Breast epithelium (tissue), 4 donors: ENCODE measurements around the gene SCARB2. TPM values are rescaled to one million over a fixed set of nuclear protein-coding genes. Genes with fewer than 3 reads are reported as not detected.

Experiments
- DNase-seq, 2 donors: peaks; one replicate each; pipeline ENCODE4 v3.0.0-alpha.2; 2019; ENCODE audit warnings: low spot score in 2 of 2
- H3K27ac ChIP-seq, 2 donors: fragments of 200-600 bp; sonication (generic) in 1 of 2; one replicate each; pipeline ENCODE4 v1.5.1; 2016 to 2019; ENCODE audit warnings: mild to moderate bottlenecking in 1 of 2
- H3K27me3 ChIP-seq, 2 donors: fragments of 200-600 bp; sonication (generic) in 1 of 2; one replicate each; pipeline versions ENCODE4 v1.5.1 to v1.6.0; 2017 to 2019; ENCODE audit warnings: control low read depth in 1 of 2, mild to moderate bottlenecking in 1 of 2
- H3K36me3 ChIP-seq: fragments of 200-600 bp; one replicate; pipeline ENCODE4 v1.5.1; 2019
- H3K4me1 ChIP-seq, 2 donors: fragments of 200-600 bp; sonication (generic); one replicate each; pipeline ENCODE4 v1.5.1; 2016 to 2019; ENCODE audit warnings: control low read depth in 1 of 2
- H3K4me3 ChIP-seq, 3 donors: fragments of 200-600 bp; sonication (generic); 1 replicate in 2 of 3; 2 replicates in 1 of 3; pipeline ENCODE4 v1.5.1; 2016 to 2019; ENCODE audit warnings: mild to moderate bottlenecking in 3 of 3, moderate library complexity in 2 of 3
- H3K9me3 ChIP-seq, 2 donors: fragments of 200-600 bp; sonication (generic) in 1 of 2; one replicate each; pipeline ENCODE4 v1.5.1; 2016 to 2019; ENCODE audit warnings: control low read depth in 1 of 2
- CTCF ChIP-seq, 3 donors: fragments of 450-650 bp; IDR thresholded peaks; one replicate each; pipeline ENCODE4 v1.5.1; 2016 to 2017; ENCODE audit warnings: antibody characterized with exemption in 3 of 3, mild to moderate bottlenecking in 3 of 3, moderate library complexity in 3 of 3
- POLR2A ChIP-seq: fragments of 450-650 bp; IDR thresholded peaks from one replicate; pipeline ENCODE4 v1.6.1; 2016; ENCODE audit warnings: antibody characterized with exemption, mild to moderate bottlenecking, moderate library complexity
- POLR2AphosphoS5 ChIP-seq, 3 donors: sonication (generic); formaldehyde crosslinking; IDR thresholded peaks; one replicate each; pipeline ENCODE4 v1.6.1; 2017; ENCODE audit warnings: antibody characterized with exemption in 3 of 3
- intact Hi-C: fragments of 100-400 bp; cut with DNase I; formaldehyde crosslinking; loops from one replicate; pipeline ENCODE4 v1.15.1; 2023; ENCODE audit warnings: low total_unique reads
- total RNA-seq, 3 donors: library from RNA; depleted of rRNA; stranded (reverse); fragments of >200 nt; gene quantifications; one replicate each; pipeline ENCODE4 v1.1.0, GENCODE V29; 2016

Gene SCARB2
- total RNA-seq, 3 donors from 2014 or later: 148 to 231 (median 160) TPM

- Histone ChIP-seq H3K27me3 (no peaks in the 10 kb centered on the region), H3K9me3 (no peaks in the 10 kb centered on the region), H3K4me1 (no peaks in the 10 kb centered on the region), H3K36me3 (peaks cover 10% of the 10 kb centered on the region), H3K4me3 (no peak overlapping the region), H3K27ac (no peak overlapping the region)
- no peak for DNase-seq
- intact Hi-C loops: no loop called here
- TF ChIP-seq POLR2A (no peak), CTCF (IDR thresholded peaks at IDR 0.05) (no peak), POLR2AphosphoS5 (IDR thresholded peaks at IDR 0.05) (no peak)
Measured at GRCh38 chr4:76160355-76160754, 53.3 kb downstream of the SCARB2 start.

- no peak for TF ChIP-seq POLR2A
- no peak for TF ChIP-seq CTCF (IDR thresholded peaks at IDR 0.05)
- TF ChIP-seq POLR2AphosphoS5 (IDR thresholded peaks at IDR 0.05): no peak
- no peaks in the 10 kb centered on the region for H3K27me3 ChIP-seq
Measured at GRCh38 chr4:76156635-76157034, 57.0 kb downstream of the SCARB2 start.

GRCh38 chr4:76155979-76156378 is 57.6 kb downstream of the SCARB2 start:
- Histone ChIP-seq H3K4me1 (no peaks in the 10 kb centered on the region), H3K36me3 (peaks cover 7% of the 10 kb centered on the region), H3K27me3 (no peaks in the 10 kb centered on the region), H3K4me3 (no peak overlapping the region), H3K27ac (no peak overlapping the region), H3K9me3 (no peaks in the 10 kb centered on the region)
- TF ChIP-seq POLR2A (no peak), CTCF (IDR thresholded peaks at IDR 0.05) (no peak), POLR2AphosphoS5 (IDR thresholded peaks at IDR 0.05) (no peak)
- DNase-seq: no peak
- intact Hi-C loops: no loop called here

More at GRCh38 chr4:76156635-76157034, 57.0 kb downstream of the SCARB2 start:
- Histone ChIP-seq H3K27ac (no peak overlapping the region), H3K4me1 (no peaks in the 10 kb centered on the region), H3K9me3 (no peaks in the 10 kb centered on the region), H3K36me3 (peaks cover 10% of the 10 kb centered on the region), H3K4me3 (no peak overlapping the region)
- DNase-seq: no peak
- intact Hi-C loops: no loop called here

GRCh38 chr4:76153356-76153755 is 60.3 kb downstream of the SCARB2 start:
- DNase-seq: no peak
- no peaks in the 10 kb centered on the region for H3K36me3 ChIP-seq
- intact Hi-C loops: no loop called here
- H3K4me1 ChIP-seq: peaks cover 0 to 6% of the 10 kb centered on the region in 2 donors
- no peak overlapping the region for H3K4me3 ChIP-seq
- H3K27ac ChIP-seq: no peak overlapping the region
- no peaks in the 10 kb centered on the region for H3K9me3 ChIP-seq
- H3K27me3 ChIP-seq: no peaks in the 10 kb centered on the region
- no peak for TF ChIP-seq POLR2AphosphoS5 (IDR thresholded peaks at IDR 0.05)
- TF ChIP-seq POLR2A: no peak
- TF ChIP-seq CTCF (IDR thresholded peaks at IDR 0.05): no peak

- TF ChIP-seq POLR2A (peak; percentile 67), CTCF (IDR thresholded peaks at IDR 0.05) (no peak), POLR2AphosphoS5 (IDR thresholded peaks at IDR 0.05) (peak; percentile 87 to 96 (median 89))
Measured at GRCh38 chr4:76148142-76148865, 65.3 kb downstream of the SCARB2 start, which contains the start of gene NUP54. NUP54 (minus strand) TSS chr4:76148397; CDS start chr4:76148374, 23 bp downstream.

More at GRCh38 chr4:76148142-76148865, 65.3 kb downstream of the SCARB2 start, which contains the start of gene NUP54:
- Histone ChIP-seq H3K36me3 (no peaks in the 10 kb centered on the region), H3K27me3 (no peaks in the 10 kb centered on the region), H3K9me3 (no peaks in the 10 kb centered on the region), H3K4me3 (peak within 1 kb of the TSS; percentile 79 to 97 (median 94)), H3K27ac (peak within 1 kb of the TSS; percentile 95 to 96), H3K4me1 (peaks cover 0 to 14% of the 10 kb centered on the region in 2 donors)
- peak; percentile 92 to 93 for DNase-seq
- intact Hi-C loops: no loop called here
